Astrocyte of the cerebellum (primary cell): ENCODE results near the gene AMY1A.
"Not testable (repeated sequence)": the region's sequence is repeated elsewhere in the genome, so short reads cannot be mapped to it uniquely, and the experiment has no call there.

ENCODE experiments used
- DNase-seq: peaks from one replicate; pipeline ENCODE4 v3.0.0-alpha.2; 2011; ENCODE audit warnings: low read depth
- H3K4me3 ChIP-seq: 2 replicates; pipeline ENCODE4 v1.5.1; 2011; ENCODE audit warnings: mild to moderate bottlenecking, low read depth, low read length, moderate library complexity
- CTCF ChIP-seq: IDR thresholded peaks from 2 replicates; pipeline ENCODE4 v1.5.1; 2012; ENCODE audit warnings: low read length, low read depth, moderate library complexity, mild to moderate bottlenecking; ENCODE audit errors: missing control alignments
- in situ Hi-C: cut with HindIII; loops from 2 replicates; pipeline ENCODE4 v1.10.0; 2017; ENCODE audit warnings: low sequenced_read_pairs

The AMY1A gene

GRCh38 chr1:103655460-103655859 lies at the start of gene AMY1A:
TSS of gene AMY1A (plus strand) at chr1:103655760. CDS start at chr1:103656331, 571 bp downstream.
- DNase-seq, H3K4me3 ChIP-seq, in situ Hi-C loops: not testable (repeated sequence)

GRCh38 chr1:103616362-103616761 lies 39.2 kb upstream of the AMY1A start:
- no peak overlapping the region for H3K4me3 ChIP-seq
- DNase-seq = no peak
- TF ChIP-seq CTCF = no peak
- in situ Hi-C loops = no loop called here

GRCh38 chr1:103616994-103617477 lies 38.5 kb upstream of the AMY1A start, which contains the start of gene AMY2A:
TSS of gene AMY2A (plus strand) at chr1:103617427. CDS start at chr1:103617441, 14 bp downstream.
- in situ Hi-C loops, DNase-seq, H3K4me3 ChIP-seq: not testable (repeated sequence)

- H3K4me3 ChIP-seq, in situ Hi-C loops, DNase-seq: not testable (repeated sequence)
These were observed 28.1 kb upstream of the AMY1A start for GRCh38 chr1:103627436-103627835.

- DNase-seq, in situ Hi-C loops, H3K4me3 ChIP-seq: not testable (repeated sequence)
These were observed 14.4 kb upstream of the AMY1A start for GRCh38 chr1:103641194-103641593.

GRCh38 chr1:103643908-103644307 lies 11.7 kb upstream of the AMY1A start:
- H3K4me3 ChIP-seq, DNase-seq, in situ Hi-C loops: not testable (repeated sequence)

- DNase-seq, H3K4me3 ChIP-seq, in situ Hi-C loops: not testable (repeated sequence)
These were observed 5.3 kb upstream of the AMY1A start for GRCh38 chr1:103650305-103650704.

- H3K4me3 ChIP-seq, DNase-seq, in situ Hi-C loops: not testable (repeated sequence)
These were observed 4.7 kb upstream of the AMY1A start for GRCh38 chr1:103650889-103651288.

GRCh38 chr1:103654133-103654532 lies 1.4 kb upstream of the AMY1A start:
- in situ Hi-C loops, DNase-seq, H3K4me3 ChIP-seq: not testable (repeated sequence)

GRCh38 chr1:103676335-103676734 lies 20.8 kb downstream of the AMY1A start:
- in situ Hi-C loops = not testable (repeated sequence)

GRCh38 chr1:103696110-103696509 lies 40.5 kb downstream of the AMY1A start, which contains the start of gene AMY1B:
TSS of gene AMY1B (minus strand) at chr1:103696210. CDS start at chr1:103695639, 571 bp downstream.
- H3K4me3 ChIP-seq, in situ Hi-C loops, DNase-seq: not testable (repeated sequence)

More at GRCh38 chr1:103676335-103676734, 20.8 kb downstream of the AMY1A start:
- DNase-seq, H3K4me3 ChIP-seq: not testable (repeated sequence)

GRCh38 chr1:103697430-103697829 lies 41.9 kb downstream of the AMY1A start:
- H3K4me3 ChIP-seq, in situ Hi-C loops, DNase-seq: not testable (repeated sequence)

- H3K4me3 ChIP-seq, DNase-seq, in situ Hi-C loops: not testable (repeated sequence)
These were observed 45.1 kb downstream of the AMY1A start for GRCh38 chr1:103700669-103701068.

- in situ Hi-C loops, H3K4me3 ChIP-seq, DNase-seq: not testable (repeated sequence)
These were observed 45.7 kb downstream of the AMY1A start for GRCh38 chr1:103701256-103701655.

GRCh38 chr1:103707670-103708069 lies 52.1 kb downstream of the AMY1A start:
- H3K4me3 ChIP-seq, DNase-seq, in situ Hi-C loops: not testable (repeated sequence)

- H3K4me3 ChIP-seq, DNase-seq, in situ Hi-C loops: not testable (repeated sequence)
These were observed 54.8 kb downstream of the AMY1A start for GRCh38 chr1:103710381-103710780.
